ENCODE measurements around the gene COL23A1.
"Not testable (repeated sequence)": the region's sequence is repeated elsewhere in the genome, so short reads cannot be mapped to it uniquely, and the experiment has no call there.

The COL23A1 gene

GRCh38 chr5:178240341-178240741, 349.9 kb downstream of the COL23A1 start:
- Mint-ChIP-seq H3K4me3 (no peak overlapping the region), H3K4me1 (peaks cover 36% of the 10 kb centered on the region), H3K27ac (no peak overlapping the region), H3K9me3 (no peaks in the 10 kb centered on the region), H3K27me3 (ENCODE audit: low read depth, poor library complexity) (peaks cover 5% of the 10 kb centered on the region), H3K36me3 (ENCODE audit: low read depth) (no peaks in the 10 kb centered on the region)
- no peak for TF ChIP-seq CTCF (IDR thresholded peaks at IDR 0.05)
- DNase-seq = no peak

- H3K4me1 Mint-ChIP-seq = peaks cover 41% of the 10 kb centered on the region
- DNase-seq; H3K9me3 Mint-ChIP-seq; H3K27me3 Mint-ChIP-seq (ENCODE audit: low read depth, poor library complexity); H3K36me3 Mint-ChIP-seq (ENCODE audit: low read depth); H3K4me3 Mint-ChIP-seq; H3K27ac Mint-ChIP-seq: not testable (repeated sequence)
Measured at GRCh38 chr5:178239626-178240301, 350.4 kb downstream of the COL23A1 start.

DNA sequence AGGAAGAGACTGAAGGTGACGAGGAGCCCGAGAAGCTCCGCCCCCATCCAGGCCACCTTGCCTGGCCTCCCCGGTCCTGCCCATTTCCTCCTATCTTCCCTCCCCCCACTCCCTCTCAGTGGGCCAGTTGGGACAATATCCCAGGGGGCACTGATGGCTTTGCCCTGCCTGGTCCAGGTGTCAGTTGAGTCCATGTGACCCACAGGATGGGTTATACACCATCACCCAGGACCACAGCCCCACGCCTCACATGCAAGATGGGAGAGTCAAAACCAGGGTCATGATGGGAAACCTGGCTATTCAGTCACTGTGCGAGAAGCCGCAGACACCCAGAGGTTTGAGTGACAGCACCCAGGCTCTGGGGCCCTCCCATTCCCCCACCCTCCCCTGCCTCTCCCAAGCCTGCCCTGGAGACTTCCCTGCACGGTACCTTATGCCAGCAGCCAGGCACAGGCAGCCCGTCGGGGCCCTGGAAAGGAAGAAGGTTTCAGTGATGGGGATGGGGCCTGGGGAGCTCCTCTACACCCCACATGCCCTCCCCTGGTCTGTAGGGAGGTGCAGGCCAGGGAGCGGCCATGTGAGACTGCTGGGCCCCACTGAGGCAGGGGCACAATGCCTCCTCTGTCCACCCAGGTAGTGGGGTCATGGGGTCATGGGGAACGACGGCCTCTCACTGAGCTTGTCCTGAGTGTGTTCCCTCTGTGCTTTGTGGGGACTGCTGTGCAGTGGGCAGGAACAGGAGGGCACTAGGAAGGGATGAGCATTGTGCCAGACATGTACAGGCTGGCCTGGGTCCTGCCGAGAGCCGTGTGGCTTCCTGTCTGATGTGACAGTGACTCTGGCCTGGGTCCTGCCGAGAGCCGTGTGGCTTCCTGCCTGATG, 351.2 kb downstream of the COL23A1 start:
- peaks cover 42% of the 10 kb centered on the region for H3K4me1 Mint-ChIP-seq
- peaks cover 16% of the 10 kb centered on the region for H3K27me3 Mint-ChIP-seq (ENCODE audit: low read depth, poor library complexity)
- H3K27ac Mint-ChIP-seq = no peak overlapping the region
- TF ChIP-seq CTCF (IDR thresholded peaks at IDR 0.05) = no peak
- H3K9me3 Mint-ChIP-seq = no peaks in the 10 kb centered on the region
- H3K4me3 Mint-ChIP-seq = no peak overlapping the region
- DNase-seq = no peak
- H3K36me3 Mint-ChIP-seq (ENCODE audit: low read depth) = no peaks in the 10 kb centered on the region

DNA sequence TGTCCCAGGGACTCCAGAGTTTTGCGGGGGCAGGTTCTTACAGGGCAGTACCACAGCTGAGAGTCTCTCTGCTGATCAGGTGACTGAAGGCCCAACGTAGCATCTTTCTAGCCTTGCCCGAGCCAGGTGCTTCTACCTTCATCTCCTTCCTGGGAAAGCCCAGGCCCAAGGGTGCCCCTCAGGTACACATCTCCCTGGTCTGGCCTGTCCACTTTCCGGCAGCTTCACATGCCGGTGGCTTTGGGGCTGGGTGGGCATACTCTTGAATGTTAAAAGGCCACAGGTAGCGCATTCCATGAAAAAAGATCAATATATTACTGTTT, 351.9 kb downstream of the COL23A1 start:
- H3K4me1 Mint-ChIP-seq = peaks cover 42% of the 10 kb centered on the region
- DNase-seq = no peak
- H3K36me3 Mint-ChIP-seq (ENCODE audit: low read depth) = no peaks in the 10 kb centered on the region
- peak overlapping the region; percentile 42 for H3K27ac Mint-ChIP-seq
- peaks cover 12% of the 10 kb centered on the region for H3K27me3 Mint-ChIP-seq (ENCODE audit: low read depth, poor library complexity)
- H3K4me3 Mint-ChIP-seq = no peak overlapping the region
- H3K9me3 Mint-ChIP-seq = no peaks in the 10 kb centered on the region
- no peak for TF ChIP-seq CTCF (IDR thresholded peaks at IDR 0.05)

- no peak for DNase-seq
- Mint-ChIP-seq H3K4me3 (no peak overlapping the region), H3K27me3 (ENCODE audit: low read depth, poor library complexity) (peaks cover 11% of the 10 kb centered on the region), H3K27ac (no peak overlapping the region), H3K9me3 (no peaks in the 10 kb centered on the region), H3K36me3 (ENCODE audit: low read depth) (no peaks in the 10 kb centered on the region), H3K4me1 (peaks cover 42% of the 10 kb centered on the region)
- no peak for TF ChIP-seq CTCF (IDR thresholded peaks at IDR 0.05)
Measured at GRCh38 chr5:178237431-178238312, 352.5 kb downstream of the COL23A1 start.

- H3K27me3 Mint-ChIP-seq (ENCODE audit: low read depth, poor library complexity) = peaks cover 11% of the 10 kb centered on the region
- no peak for DNase-seq
- no peak for TF ChIP-seq CTCF (IDR thresholded peaks at IDR 0.05)
- no peaks in the 10 kb centered on the region for H3K36me3 Mint-ChIP-seq (ENCODE audit: low read depth)
- no peak overlapping the region for H3K4me3 Mint-ChIP-seq
- H3K4me1 Mint-ChIP-seq = peaks cover 46% of the 10 kb centered on the region
- H3K9me3 Mint-ChIP-seq = no peaks in the 10 kb centered on the region
- peak overlapping the region; percentile 17 for H3K27ac Mint-ChIP-seq
Measured at GRCh38 chr5:178236679-178237078, 353.5 kb downstream of the COL23A1 start.

Measured in nephron progenitor cell (in vitro differentiated cells).